GM19463 (cell line): ENCODE results near the gene RAB4B.
"Not testable (repeated sequence)": the region's sequence is repeated elsewhere in the genome, so short reads cannot be mapped to it uniquely, and the experiment has no call there.

Experiments
- ATAC-seq: cut with Tn5 transposase; IDR thresholded peaks from one replicate; pipeline ENCODE4 v1.9.1; 2021; ENCODE audit warnings: mild to moderate bottlenecking, moderate library complexity; ENCODE audit not compliant: unreplicated experiment

The RAB4B gene

GRCh38 chr19:40777937-40778705 lies at the start of gene RAB4B:
TSS of gene RAB4B (plus strand) at chr19:40778247. CDS start at chr19:40778376, 129 bp downstream.
- peak; percentile 52 for ATAC-seq

- ATAC-seq, result not testable (repeated sequence)
Observed at GRCh38 chr19:40730065-40730464, 48.0 kb upstream of the RAB4B start.

GRCh38 chr19:40732304-40732703 lies 45.7 kb upstream of the RAB4B start:
- ATAC-seq, result not testable (repeated sequence)

- no peak for ATAC-seq
Observed at GRCh38 chr19:40733149-40733548, 44.9 kb upstream of the RAB4B start.

GRCh38 chr19:40735013-40735771 lies 42.9 kb upstream of the RAB4B start:
- ATAC-seq, result no peak

- ATAC-seq, result no peak
Observed at GRCh38 chr19:40736661-40737060, 41.4 kb upstream of the RAB4B start.

GRCh38 chr19:40737102-40737644 lies 40.9 kb upstream of the RAB4B start:
- no peak for ATAC-seq

GRCh38 chr19:40739030-40739839 lies 38.8 kb upstream of the RAB4B start:
- no peak for ATAC-seq

GRCh38 chr19:40739871-40740703 lies 38.0 kb upstream of the RAB4B start:
- no peak for ATAC-seq

GRCh38 chr19:40740747-40741146 lies 37.3 kb upstream of the RAB4B start:
- no peak for ATAC-seq

- ATAC-seq, result no peak
Observed at GRCh38 chr19:40741527-40742390, 36.3 kb upstream of the RAB4B start.

GRCh38 chr19:40742477-40742876 lies 35.6 kb upstream of the RAB4B start:
- no peak for ATAC-seq

GRCh38 chr19:40742886-40743285 lies 35.2 kb upstream of the RAB4B start:
- ATAC-seq, result no peak

GRCh38 chr19:40743926-40744325 lies 34.1 kb upstream of the RAB4B start:
- no peak for ATAC-seq

GRCh38 chr19:40744554-40745401 lies 33.3 kb upstream of the RAB4B start:
- no peak for ATAC-seq

GRCh38 chr19:40745402-40745780 lies 32.7 kb upstream of the RAB4B start:
- ATAC-seq, result no peak

GRCh38 chr19:40747536-40747935 lies 30.5 kb upstream of the RAB4B start:
- no peak for ATAC-seq
